ENCODE data around the gene REEP6. TPM values are rescaled to one million over a fixed set of nuclear protein-coding genes. Genes with fewer than 3 reads are reported as not detected.

The REEP6 gene
- total and polyA plus RNA-seq, 10 donors = 0.65 to 2.6 (median 1.6) TPM; not detected in 1

- H3K36me3 ChIP-seq = no peaks in the 10 kb centered on the region
- no peak overlapping the region for H3K4me3 ChIP-seq
- no peaks in the 10 kb centered on the region for H3K9me3 ChIP-seq
- DNase-seq = no peak
- TF ChIP-seq POLR2AphosphoS5 (IDR thresholded peaks at IDR 0.05) (no peak), CTCF (IDR thresholded peaks at IDR 0.05 in 8 of 11, conservative IDR thresholded peaks at IDR 0.05 in 3 of 11) (no peak), POLR2A (IDR thresholded peaks at IDR 0.05) (no peak)
- H3K27me3 ChIP-seq (replicated peaks in 1 of 7) = peaks cover 0 to 86% (median 37%) of the 10 kb centered on the region in 7 donors
- intact Hi-C loops (cut with DNase I; ENCODE audit: low total_unique reads) = no loop called here
- H3K27ac ChIP-seq = no peak overlapping the region
- WGBS, 5 donors = 69 to 92% (median 71%) methylated on average over 2 to 9 of the region's 9 CpGs
- peaks cover 5 to 11% (median 8%) of the 10 kb centered on the region in 6 donors for H3K4me1 ChIP-seq
Observed at GRCh38 chr19:1501200-1501595, 10.2 kb downstream of the REEP6 start.

- TF ChIP-seq POLR2A (IDR thresholded peaks at IDR 0.05) (no peak), POLR2AphosphoS5 (IDR thresholded peaks at IDR 0.05) (no peak), CTCF (IDR thresholded peaks at IDR 0.05 in 8 of 11, conservative IDR thresholded peaks at IDR 0.05 in 3 of 11) (no peak)
- WGBS, 5 donors = 65 to 71% (median 69%) methylated on average over 13 to 14 of the region's 14 CpGs
- intact Hi-C loops (cut with DNase I; ENCODE audit: low total_unique reads) = no loop called here
- Histone ChIP-seq H3K4me3 (no peak overlapping the region), H3K9me3 (peaks cover 0 to 4% (median 0%) of the 10 kb centered on the region in 8 donors), H3K27me3 (replicated peaks in 1 of 7) (peaks cover 0 to 87% (median 29%) of the 10 kb centered on the region in 7 donors), H3K36me3 (no peaks in the 10 kb centered on the region), H3K4me1 (peaks cover 8 to 17% (median 14%) of the 10 kb centered on the region in 6 donors), H3K27ac (no peak overlapping the region)
- DNase-seq = no peak
Observed at GRCh38 chr19:1502433-1503088, 11.6 kb downstream of the REEP6 start.

GRCh38 chr19:1503089-1503924, 12.3 kb downstream of the REEP6 start:
- TF ChIP-seq POLR2A (IDR thresholded peaks at IDR 0.05) (no peak), POLR2AphosphoS5 (IDR thresholded peaks at IDR 0.05) (peak in 1 of 3 donors; percentile 30), CTCF (IDR thresholded peaks at IDR 0.05 in 8 of 11, conservative IDR thresholded peaks at IDR 0.05 in 3 of 11) (peak in 10 of 11 experiments; percentile 29 to 81 (median 66))
- DNase-seq = no peak
- H3K27ac ChIP-seq = no peak overlapping the region
- WGBS, 5 donors = 10 to 33% (median 11%) methylated on average over 24 to 49 of the region's 49 CpGs
- H3K4me1 ChIP-seq = peaks cover 8 to 25% (median 19%) of the 10 kb centered on the region in 6 donors
- intact Hi-C loops (cut with DNase I; ENCODE audit: low total_unique reads) = no loop called here
- no peaks in the 10 kb centered on the region for H3K36me3 ChIP-seq
- peaks cover 0 to 87% (median 22%) of the 10 kb centered on the region in 7 donors for H3K27me3 ChIP-seq (replicated peaks in 1 of 7)
- H3K4me3 ChIP-seq = peak overlapping the region in 1 of 8 donors; percentile 24
- peaks cover 0 to 5% (median 0%) of the 10 kb centered on the region in 8 donors for H3K9me3 ChIP-seq
